VCaP (cell line): Measurements from ENCODE around the gene AKAP13.

Experiments used
- H3K27ac ChIP-seq: fragments of 450-650 bp; 2 replicates; pipeline ENCODE4 v1.5.1; 2017
- CTCF ChIP-seq: fragments of 450-650 bp; conservative IDR thresholded peaks from 2 replicates; pipeline ENCODE4 v1.5.1; 2017; ENCODE audit warnings: mild to moderate bottlenecking, moderate library complexity

AKAP13 gene

DNA sequence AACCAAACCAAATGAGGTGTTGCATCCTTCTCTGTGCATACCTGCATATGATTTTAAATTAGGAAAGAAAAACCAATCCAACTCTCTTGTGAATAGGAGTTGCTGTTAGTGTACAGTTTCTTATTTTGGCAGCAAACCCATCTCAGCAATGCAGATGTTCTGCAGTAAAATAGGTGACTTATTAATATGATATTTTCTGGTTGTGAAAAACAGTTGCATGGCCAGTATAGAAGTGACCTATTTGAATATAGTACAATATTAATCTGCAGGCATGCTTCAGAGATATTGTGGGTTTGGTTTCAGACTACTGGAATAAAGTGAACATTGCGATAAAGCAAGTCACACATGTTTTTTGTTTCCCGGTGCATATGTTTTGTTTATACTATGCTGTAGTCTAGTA lies 42.2 kb downstream of the AKAP13 start:
- H3K27ac ChIP-seq = no peak overlapping the region
- no peak for TF ChIP-seq CTCF

DNA sequence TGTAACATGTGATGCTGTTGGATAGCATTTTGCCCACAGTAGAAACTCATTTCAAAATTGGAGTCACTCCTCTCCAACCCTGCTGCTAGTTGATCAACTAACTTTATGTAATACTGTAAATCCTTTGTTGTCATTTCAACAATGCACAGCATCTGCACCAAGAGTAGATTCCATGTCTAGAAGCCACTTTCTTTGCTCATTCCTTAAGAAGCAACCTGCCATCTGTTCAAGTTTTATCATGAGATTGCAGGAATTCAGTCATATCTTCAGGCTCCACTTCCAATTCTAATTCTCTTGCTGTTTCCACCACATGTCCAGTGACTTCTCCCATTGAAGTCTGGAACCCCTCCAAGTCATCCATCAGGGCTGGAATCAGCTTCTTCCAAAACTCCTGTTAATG lies 42.9 kb downstream of the AKAP13 start:
- TF ChIP-seq CTCF = no peak
- no peak overlapping the region for H3K27ac ChIP-seq

GRCh38 chr15:85424154-85424553 lies 43.8 kb downstream of the AKAP13 start:
- no peak for TF ChIP-seq CTCF
- no peak overlapping the region for H3K27ac ChIP-seq

- TF ChIP-seq CTCF = no peak
- no peak overlapping the region for H3K27ac ChIP-seq
Measured at GRCh38 chr15:85426481-85426880, 46.1 kb downstream of the AKAP13 start.

- TF ChIP-seq CTCF = no peak
- H3K27ac ChIP-seq = no peak overlapping the region
Measured at GRCh38 chr15:85427286-85428028, 47.1 kb downstream of the AKAP13 start.

GRCh38 chr15:85429522-85429921 lies 49.1 kb downstream of the AKAP13 start:
- no peak overlapping the region for H3K27ac ChIP-seq
- no peak for TF ChIP-seq CTCF

- H3K27ac ChIP-seq = no peak overlapping the region
- no peak for TF ChIP-seq CTCF
Measured at GRCh38 chr15:85430406-85431204, 50.2 kb downstream of the AKAP13 start.
